Stimulated activated naive CD8-positive, alpha-beta T cell treated with anti-CD3 and anti-CD28 coated beads, Interleukin-15, amount 100 ng/mL, for 72 hours (primary cell): ENCODE results near the gene TBC1D4.
"Not testable (repeated sequence)": the region's sequence is repeated elsewhere in the genome, so short reads cannot be mapped to it uniquely, and the experiment has no call there.

ENCODE experiments used
- ATAC-seq: fragments of 150-1000 bp; cut with Tn5 transposase; 2 replicates; pipeline ENCODE4 v1.10.0; 2021; ENCODE audit warnings: mild to moderate bottlenecking, moderate library complexity
- DNase-seq, 2 donors: peaks; one replicate each; pipeline ENCODE4 v3.0.0; 2021 to 2022
- H3K27ac Mint-ChIP-seq, 2 donors: one replicate each; pipeline ENCODE4 v1.8.0; 2022; ENCODE audit warnings: mild to moderate bottlenecking in 2 of 2, mixed read lengths in 2 of 2, moderate library complexity in 2 of 2
- H3K27me3 Mint-ChIP-seq: one replicate; pipeline ENCODE4 v1.8.0; 2022; ENCODE audit warnings: mixed read lengths
- H3K4me1 Mint-ChIP-seq: one replicate; pipeline ENCODE4 v1.8.0; 2022; ENCODE audit warnings: mild to moderate bottlenecking, mixed read lengths
- H3K4me3 Mint-ChIP-seq, 2 donors: one replicate each; pipeline ENCODE4 v1.8.0; 2022; ENCODE audit warnings: mild to moderate bottlenecking in 2 of 2, mixed read lengths in 2 of 2, moderate library complexity in 1 of 2
- H3K9me3 Mint-ChIP-seq, 2 donors: one replicate each; pipeline ENCODE4 v1.8.0; 2022; ENCODE audit warnings: mixed read lengths in 2 of 2

TBC1D4 gene

GRCh38 chr13:75256922-75257321 lies 225.0 kb downstream of the TBC1D4 start:
- H3K4me3 Mint-ChIP-seq, result no peak overlapping the region
- H3K4me1 Mint-ChIP-seq, result peaks cover 9% of the 10 kb centered on the region
- H3K9me3 Mint-ChIP-seq, result no peaks in the 10 kb centered on the region
- ATAC-seq, result no peak
- peak overlapping the region in 1 of 2 donors; percentile 28 for H3K27ac Mint-ChIP-seq
- DNase-seq, result no peak
- peaks cover 11% of the 10 kb centered on the region for H3K27me3 Mint-ChIP-seq

GRCh38 chr13:75255653-75256052 lies 226.3 kb downstream of the TBC1D4 start:
- ATAC-seq (no peak), DNase-seq (no peak)
- Mint-ChIP-seq H3K27me3 (peaks cover 18% of the 10 kb centered on the region), H3K9me3 (no peaks in the 10 kb centered on the region), H3K27ac (no peak overlapping the region), H3K4me1 (peaks cover 9% of the 10 kb centered on the region), H3K4me3 (no peak overlapping the region)

GRCh38 chr13:75255147-75255546 lies 226.8 kb downstream of the TBC1D4 start:
- peaks cover 9% of the 10 kb centered on the region for H3K4me1 Mint-ChIP-seq
- DNase-seq (no peak), ATAC-seq (no peak)
- no peaks in the 10 kb centered on the region for H3K9me3 Mint-ChIP-seq
- peaks cover 18% of the 10 kb centered on the region for H3K27me3 Mint-ChIP-seq
- no peak overlapping the region for H3K27ac Mint-ChIP-seq
- no peak overlapping the region for H3K4me3 Mint-ChIP-seq

- Mint-ChIP-seq H3K4me1 (no peaks in the 10 kb centered on the region), H3K27me3 (peaks cover 18% of the 10 kb centered on the region), H3K4me3 (no peak overlapping the region), H3K27ac (no peak overlapping the region), H3K9me3 (no peaks in the 10 kb centered on the region)
- ATAC-seq (no peak), DNase-seq (no peak)
Observed at GRCh38 chr13:75251188-75251587, 230.8 kb downstream of the TBC1D4 start.

GRCh38 chr13:75250526-75251178 lies 231.3 kb downstream of the TBC1D4 start:
- no peak for DNase-seq
- no peak overlapping the region for H3K27ac Mint-ChIP-seq

GRCh38 chr13:75245578-75245977 lies 236.4 kb downstream of the TBC1D4 start:
- ATAC-seq, DNase-seq, H3K4me3 Mint-ChIP-seq, H3K27ac Mint-ChIP-seq, H3K4me1 Mint-ChIP-seq: not testable (repeated sequence)
- H3K9me3 Mint-ChIP-seq, result peaks cover 9 to 24% of the 10 kb centered on the region in 2 donors
- H3K27me3 Mint-ChIP-seq, result peaks cover 13% of the 10 kb centered on the region

More at GRCh38 chr13:75250526-75251178, 231.3 kb downstream of the TBC1D4 start:
- Mint-ChIP-seq H3K4me3 (no peak overlapping the region), H3K9me3 (peaks cover 3 to 5% of the 10 kb centered on the region in 2 donors), H3K27me3 (peaks cover 18% of the 10 kb centered on the region), H3K4me1 (no peaks in the 10 kb centered on the region)
- ATAC-seq, result no peak

- Mint-ChIP-seq H3K9me3 (peaks cover 18 to 24% of the 10 kb centered on the region in 2 donors), H3K27me3 (peaks cover 21% of the 10 kb centered on the region)
- not testable (repeated sequence) for H3K4me1 Mint-ChIP-seq, DNase-seq, H3K27ac Mint-ChIP-seq, ATAC-seq, H3K4me3 Mint-ChIP-seq
Observed at GRCh38 chr13:75240240-75240639, 241.7 kb downstream of the TBC1D4 start.

GRCh38 chr13:75236774-75237173 lies 245.2 kb downstream of the TBC1D4 start:
- H3K4me3 Mint-ChIP-seq, result no peak overlapping the region
- ATAC-seq (no peak), DNase-seq (no peak)
- H3K27ac Mint-ChIP-seq, result no peak overlapping the region
- no peaks in the 10 kb centered on the region for H3K4me1 Mint-ChIP-seq
- peaks cover 12 to 18% of the 10 kb centered on the region in 2 donors for H3K9me3 Mint-ChIP-seq
- H3K27me3 Mint-ChIP-seq, result peaks cover 12% of the 10 kb centered on the region
